Aorta (tissue), 5 donors: ENCODE results near the gene SPAG9. TPM values are rescaled to one million over a fixed set of nuclear protein-coding genes. Genes with fewer than 3 reads are reported as not detected.
"Not testable (repeated sequence)": the region's sequence is repeated elsewhere in the genome, so short reads cannot be mapped to it uniquely, and the experiment has no call there.

Source experiments
- ATAC-seq: fragments of 200-7000 bp; cut with Tn5 transposase; one replicate; pipeline ENCODE4 v1.9.1; 2022; ENCODE audit warnings: moderate library complexity; ENCODE audit not compliant: low FRiP score
- DNase-seq, 2 donors: peaks; one replicate each; pipeline ENCODE4 v3.0.0-alpha.2; 2020
- H3K27ac ChIP-seq, 2 donors: one replicate each; pipeline ENCODE4 v1.5.1; 2013; ENCODE audit warnings: low read length in 2 of 2, mild to moderate bottlenecking in 2 of 2, moderate library complexity in 2 of 2, control low read depth in 1 of 2, inconsistent platforms in 1 of 2, low read depth in 1 of 2
- H3K27me3 ChIP-seq, 2 donors: one replicate each; pipeline ENCODE4 v1.6.1; 2013; ENCODE audit warnings: control low read depth in 1 of 2, low read length in 1 of 2, mild to moderate bottlenecking in 1 of 2, moderate library complexity in 1 of 2; ENCODE audit not compliant: insufficient read depth in 2 of 2, control insufficient read depth in 1 of 2
- H3K36me3 ChIP-seq, 2 donors: one replicate each; pipeline ENCODE4 v1.6.1; 2013; ENCODE audit warnings: control low read depth in 1 of 2, low read length in 1 of 2, mild to moderate bottlenecking in 1 of 2; ENCODE audit not compliant: insufficient read depth in 2 of 2, control insufficient read depth in 1 of 2
- H3K4me1 ChIP-seq, 2 donors: one replicate each; pipeline ENCODE4 v1.6.1; 2013; ENCODE audit warnings: low read length in 2 of 2, control low read depth in 1 of 2, mild to moderate bottlenecking in 1 of 2, moderate library complexity in 1 of 2; ENCODE audit not compliant: insufficient read depth in 2 of 2, control insufficient read depth in 1 of 2
- H3K4me3 ChIP-seq, 2 donors: one replicate each; pipeline ENCODE4 v1.5.1; 2013; ENCODE audit warnings: low read length in 2 of 2, control low read depth in 1 of 2, mild to moderate bottlenecking in 1 of 2
- H3K9me3 ChIP-seq: one replicate; pipeline ENCODE4 v1.6.1; 2013; ENCODE audit warnings: mild to moderate bottlenecking, low read length; ENCODE audit not compliant: control insufficient read depth
- WGBS, 2 donors: extraction: QIAGEN DNeasy Blood & Tissue Kit; methylation state at CpG; one replicate each; pipeline ENCODE4 v1.1.7; 2013; 5-methylcytosine and 5-hydroxymethylcytosine counted together
- intact Hi-C, 2 donors: fragments of 100-400 bp; cut with DNase I; formaldehyde crosslinking; loops; one replicate each; pipeline versions ENCODE4 v1.14.2 to v1.15.0; 2022
- polyA plus RNA-seq, 2 donors: library from polyadenylated mRNA; stranded (reverse); fragments of 200-250 nt; gene quantifications; one replicate each; pipeline ENCODE4 v1.2.3, GENCODE V29; 2013
- total RNA-seq, 2 donors: library from RNA; stranded (reverse); fragmentation: NEBNext Ultra II Directional; extraction: Animal tissue kit (Norgen Biotek cat#: 25700); gene quantifications; one replicate each; pipeline ENCODE4 v1.2.1, GENCODE V29; 2021
- donor health status: healthy with polysubstance abuse.
- donor health status: Bipolar disorder and iron deficiency.
- donor health status: DM: no; HTN: no; CAD: no.
- donor health status: DM: no; HTN: no; CAD: no.
- donor health status: DM: yes; HTN: yes; CAD: no.

The SPAG9 gene
- total and polyA plus RNA-seq, 4 donors, result 20.7 to 151 (median 85.6) TPM

GRCh38 chr17:51083981-51084380, 36.7 kb downstream of the SPAG9 start:
- H3K36me3 ChIP-seq, result no peaks in the 10 kb centered on the region
- no peaks in the 10 kb centered on the region for H3K9me3 ChIP-seq
- ATAC-seq (no peak), DNase-seq (no peak)
- 79 to 90% methylated on average over 1 of the region's 1 CpG for WGBS, 2 donors
- intact Hi-C loops, result no loop called here
- no peak overlapping the region for H3K4me3 ChIP-seq
- H3K27ac ChIP-seq, result no peak overlapping the region
- H3K4me1 ChIP-seq, result peaks cover 0 to 5% of the 10 kb centered on the region in 2 donors
- H3K27me3 ChIP-seq, result no peaks in the 10 kb centered on the region

GRCh38 chr17:51083364-51083763, 37.3 kb downstream of the SPAG9 start:
- H3K4me3 ChIP-seq, intact Hi-C loops, H3K9me3 ChIP-seq, H3K27me3 ChIP-seq, H3K27ac ChIP-seq, ATAC-seq, H3K4me1 ChIP-seq, DNase-seq, H3K36me3 ChIP-seq: not testable (repeated sequence)
- WGBS, 2 donors, result 94 to 98% methylated on average over 7 of the region's 7 CpGs

DNA sequence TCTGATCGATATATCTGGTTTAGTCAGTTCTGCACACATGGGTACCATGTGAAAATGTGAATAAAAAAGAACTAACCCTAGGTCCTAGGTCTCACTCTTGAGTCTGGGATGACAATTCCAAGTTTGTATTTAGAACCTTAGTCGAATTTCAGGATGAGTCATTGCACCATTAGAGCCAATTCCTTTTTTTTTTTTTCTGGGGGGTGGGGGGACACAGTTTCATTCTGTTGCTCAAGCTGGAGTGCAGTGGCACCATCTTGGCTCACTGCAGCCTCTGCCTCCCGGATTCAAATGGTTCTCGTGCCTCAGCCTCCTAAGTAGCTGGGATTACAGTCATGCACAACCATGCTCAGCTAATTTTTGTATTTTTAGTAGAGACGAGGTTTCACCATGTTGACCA, 41.6 kb downstream of the SPAG9 start:
- Histone ChIP-seq H3K4me3 (no peak overlapping the region), H3K4me1 (no peaks in the 10 kb centered on the region), H3K9me3 (no peaks in the 10 kb centered on the region), H3K27me3 (no peaks in the 10 kb centered on the region), H3K27ac (no peak overlapping the region), H3K36me3 (no peaks in the 10 kb centered on the region)
- intact Hi-C loops, result no loop called here
- WGBS, 2 donors, result 74 to 77% methylated on average over 5 of the region's 5 CpGs
- no peak for DNase-seq
- ATAC-seq, result no peak

- WGBS, 2 donors, result 96% methylated on average over 5 of the region's 5 CpGs
- Histone ChIP-seq H3K27ac (no peak overlapping the region), H3K9me3 (no peaks in the 10 kb centered on the region), H3K36me3 (no peaks in the 10 kb centered on the region), H3K4me1 (no peaks in the 10 kb centered on the region), H3K4me3 (no peak overlapping the region), H3K27me3 (no peaks in the 10 kb centered on the region)
- no peak for ATAC-seq
- no peak for DNase-seq
- intact Hi-C loops, result no loop called here
These were observed 42.6 kb downstream of the SPAG9 start for GRCh38 chr17:51078009-51078592.

- H3K4me1 ChIP-seq, result no peaks in the 10 kb centered on the region
- 96 to 97% methylated on average over 3 of the region's 3 CpGs for WGBS, 2 donors
- ATAC-seq (no peak), DNase-seq (no peak)
- no peak overlapping the region for H3K27ac ChIP-seq
- H3K4me3 ChIP-seq, result no peak overlapping the region
- H3K27me3 ChIP-seq, result no peaks in the 10 kb centered on the region
- no peaks in the 10 kb centered on the region for H3K9me3 ChIP-seq
- intact Hi-C loops, result no loop called here
- no peaks in the 10 kb centered on the region for H3K36me3 ChIP-seq
These were observed 43.8 kb downstream of the SPAG9 start for GRCh38 chr17:51076821-51077220.

- Histone ChIP-seq H3K9me3 (no peaks in the 10 kb centered on the region), H3K4me3 (no peak overlapping the region), H3K36me3 (no peaks in the 10 kb centered on the region), H3K27ac (no peak overlapping the region), H3K27me3 (no peaks in the 10 kb centered on the region), H3K4me1 (no peaks in the 10 kb centered on the region)
- intact Hi-C loops, result no loop called here
- DNase-seq (no peak), ATAC-seq (no peak)
These were observed 49.1 kb downstream of the SPAG9 start for GRCh38 chr17:51071556-51071955.

GRCh38 chr17:51065466-51065865, 55.2 kb downstream of the SPAG9 start:
- no peak overlapping the region for H3K27ac ChIP-seq
- H3K4me1 ChIP-seq, result no peaks in the 10 kb centered on the region
- H3K27me3 ChIP-seq, result no peaks in the 10 kb centered on the region
- ATAC-seq (no peak), DNase-seq (no peak)
- intact Hi-C loops, result no loop called here
- 86 to 93% methylated on average over 1 of the region's 1 CpG for WGBS, 2 donors
- H3K4me3 ChIP-seq, result no peak overlapping the region
- no peaks in the 10 kb centered on the region for H3K9me3 ChIP-seq
- no peaks in the 10 kb centered on the region for H3K36me3 ChIP-seq

DNA sequence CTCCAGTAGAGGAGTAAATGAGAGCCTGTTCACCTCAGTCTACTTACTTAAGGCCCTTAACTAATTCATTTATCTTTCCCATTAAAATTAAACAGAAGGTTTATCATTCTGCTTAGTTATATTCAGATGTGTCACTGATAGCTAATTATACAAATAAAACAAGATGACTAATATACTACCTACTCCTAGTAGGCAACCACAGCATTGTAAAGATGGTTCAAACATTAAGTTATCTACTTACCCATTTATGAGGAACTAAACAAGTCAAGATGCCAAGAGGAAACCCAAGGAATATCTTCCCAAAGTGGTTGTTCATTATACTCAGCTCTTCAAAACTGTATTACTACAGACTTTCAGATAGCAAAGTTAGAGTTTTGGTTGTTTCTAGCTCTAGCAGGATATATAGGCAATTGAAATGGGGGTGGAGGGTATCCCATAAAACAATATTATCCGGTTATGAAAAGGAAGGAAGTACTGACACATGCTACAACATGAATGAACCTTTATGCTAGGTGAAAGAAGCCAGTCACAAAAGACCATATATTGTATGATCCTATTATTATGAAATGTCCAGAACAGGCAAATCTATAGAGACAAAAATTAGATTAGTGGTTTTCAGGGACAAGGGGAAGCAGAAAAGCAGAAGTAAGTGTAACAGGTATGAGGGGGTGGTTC, 56.5 kb downstream of the SPAG9 start:
- H3K4me3 ChIP-seq, result no peak overlapping the region
- 81 to 85% methylated on average over 1 of the region's 1 CpG for WGBS, 2 donors
- no peaks in the 10 kb centered on the region for H3K9me3 ChIP-seq
- no peak overlapping the region for H3K27ac ChIP-seq
- no peak for DNase-seq
- intact Hi-C loops, result no loop called here
- H3K4me1 ChIP-seq, result peaks cover 0 to 2% of the 10 kb centered on the region in 2 donors
- ATAC-seq, result no peak
- no peaks in the 10 kb centered on the region for H3K27me3 ChIP-seq
- H3K36me3 ChIP-seq, result no peaks in the 10 kb centered on the region

GRCh38 chr17:51060396-51060795, 60.3 kb downstream of the SPAG9 start:
- no peaks in the 10 kb centered on the region for H3K9me3 ChIP-seq
- DNase-seq, result no peak
- no peak overlapping the region for H3K4me3 ChIP-seq
- 98 to 99% methylated on average over 5 of the region's 5 CpGs for WGBS, 2 donors
- no peak for ATAC-seq
- no peak overlapping the region for H3K27ac ChIP-seq
- intact Hi-C loops, result no loop called here
- H3K27me3 ChIP-seq, result no peaks in the 10 kb centered on the region
- H3K4me1 ChIP-seq, result peaks cover 0 to 2% of the 10 kb centered on the region in 2 donors
- no peaks in the 10 kb centered on the region for H3K36me3 ChIP-seq
